ENCODE data around the gene LBX1. TPM values are rescaled to one million over a fixed set of nuclear protein-coding genes. Genes with fewer than 3 reads are reported as not detected.

The LBX1 gene
- total RNA-seq, 1 donor from 2014 or later, result 4.7 TPM

- peaks cover 4% of the 10 kb centered on the region for H3K36me3 Mint-ChIP-seq
- no peaks in the 10 kb centered on the region for H3K9me3 Mint-ChIP-seq
- no peak overlapping the region for H3K27ac Mint-ChIP-seq
- peaks cover 23% of the 10 kb centered on the region for H3K4me1 Mint-ChIP-seq (ENCODE audit: unreplicated experiment)
- no peak for TF ChIP-seq CTCF (conservative IDR thresholded peaks at IDR 0.05)
- no peak for DNase-seq (ENCODE audit: extremely low spot score, unreplicated experiment)
- H3K27me3 Mint-ChIP-seq, result peaks cover 99% of the 10 kb centered on the region
- peak overlapping the region; percentile 46 for H3K4me3 Mint-ChIP-seq
These were observed 9.9 kb downstream of the LBX1 start for GRCh38 chr10:101219139-101219945.

- Mint-ChIP-seq H3K36me3 (peaks cover 4% of the 10 kb centered on the region), H3K27ac (no peak overlapping the region), H3K4me3 (peak overlapping the region; percentile 80), H3K4me1 (ENCODE audit: unreplicated experiment) (peaks cover 23% of the 10 kb centered on the region), H3K9me3 (no peaks in the 10 kb centered on the region), H3K27me3 (peaks cover 100% of the 10 kb centered on the region)
- DNase-seq (ENCODE audit: extremely low spot score, unreplicated experiment), result no peak
- no peak for TF ChIP-seq CTCF (conservative IDR thresholded peaks at IDR 0.05)
These were observed 10.7 kb downstream of the LBX1 start for GRCh38 chr10:101218351-101219138.

- Mint-ChIP-seq H3K27ac (no peak overlapping the region), H3K4me1 (ENCODE audit: unreplicated experiment) (peaks cover 23% of the 10 kb centered on the region), H3K9me3 (no peaks in the 10 kb centered on the region), H3K4me3 (peak overlapping the region; percentile 77), H3K36me3 (peaks cover 4% of the 10 kb centered on the region), H3K27me3 (peaks cover 95% of the 10 kb centered on the region)
- peak; percentile 59 for TF ChIP-seq CTCF (conservative IDR thresholded peaks at IDR 0.05)
- no peak for DNase-seq (ENCODE audit: extremely low spot score, unreplicated experiment)
These were observed 11.6 kb downstream of the LBX1 start for GRCh38 chr10:101217450-101218281.

GRCh38 chr10:101217044-101217425 is 12.2 kb downstream of the LBX1 start:
- no peak for TF ChIP-seq CTCF (conservative IDR thresholded peaks at IDR 0.05)
- Mint-ChIP-seq H3K27me3 (peaks cover 94% of the 10 kb centered on the region), H3K27ac (no peak overlapping the region), H3K4me1 (ENCODE audit: unreplicated experiment) (peaks cover 22% of the 10 kb centered on the region), H3K36me3 (peaks cover 4% of the 10 kb centered on the region), H3K4me3 (peak overlapping the region; percentile 77), H3K9me3 (no peaks in the 10 kb centered on the region)
- DNase-seq (ENCODE audit: extremely low spot score, unreplicated experiment), result no peak
